GM23338 (cell line): ENCODE measurements around the gene KCNK5. TPM values are rescaled to one million over a fixed set of nuclear protein-coding genes. Genes with fewer than 3 reads are reported as not detected.

Experiments
- ATAC-seq: fragments of 200-7000 bp; cut with Tn5 transposase; 3 replicates; pipeline ENCODE4 v1.9.1; 2020
- DNase-seq: peaks from one replicate; pipeline ENCODE4 v3.0.0-alpha.2; 2015; ENCODE audit warnings: low spot score
- H2AFZ ChIP-seq: fragments of 200-600 bp; sonication (generic); 2 replicates; pipeline ENCODE4 v1.8.0; 2016; ENCODE audit warnings: antibody characterized with exemption, mild to moderate bottlenecking, moderate library complexity
- H3F3A ChIP-seq: fragments of 200-600 bp; sonication (generic); replicated peaks from 2 replicates; pipeline ENCODE4 v1.8.0; 2017; ENCODE audit warnings: antibody characterized with exemption, mixed run types, low read depth
- H3K27ac ChIP-seq: fragments of 200-600 bp; sonication (generic); 2 replicates; pipeline ENCODE4 v1.6.1; 2016; ENCODE audit warnings: low read depth
- H3K27me3 ChIP-seq: fragments of 200-600 bp; sonication (generic); 2 replicates; pipeline ENCODE4 v1.8.0; 2016; ENCODE audit warnings: mild to moderate bottlenecking, mixed run types, moderate library complexity; ENCODE audit not compliant: insufficient read depth
- H3K36me3 ChIP-seq: fragments of 200-600 bp; sonication (generic); 2 replicates; pipeline ENCODE4 v1.8.0; 2016; ENCODE audit warnings: mild to moderate bottlenecking; ENCODE audit not compliant: insufficient read depth
- H3K4me1 ChIP-seq: fragments of 200-600 bp; sonication (generic); 2 replicates; pipeline ENCODE4 v1.8.0; 2016; ENCODE audit warnings: mild to moderate bottlenecking, moderate library complexity; ENCODE audit not compliant: insufficient read depth
- H3K4me2 ChIP-seq: fragments of 200-600 bp; sonication (generic); 2 replicates; pipeline ENCODE4 v1.7.1; 2017; ENCODE audit warnings: mixed run types
- H3K4me3 ChIP-seq: fragments of 200-600 bp; sonication (generic); 2 replicates; pipeline ENCODE4 v1.6.1; 2016; ENCODE audit warnings: mixed run types
- H3K79me2 ChIP-seq: fragments of 200-600 bp; sonication (generic); replicated peaks from 2 replicates; pipeline ENCODE4 v1.8.0; 2017; ENCODE audit warnings: mild to moderate bottlenecking; ENCODE audit not compliant: insufficient read depth
- H3K9me2 ChIP-seq: fragments of 200-600 bp; sonication (generic); 2 replicates; pipeline ENCODE4 v1.8.0; 2017; ENCODE audit not compliant: insufficient read depth
- H4K20me1 ChIP-seq: fragments of 200-600 bp; sonication (generic); replicated peaks from 2 replicates; pipeline ENCODE4 v1.8.0; 2017; ENCODE audit warnings: mild to moderate bottlenecking; ENCODE audit not compliant: insufficient read depth
- H3K27ac Mint-ChIP-seq: 2 replicates; pipeline ENCODE4 v1.8.0; 2020; ENCODE audit warnings: inconsistent platforms, mild to moderate bottlenecking, moderate library complexity, mixed read lengths
- H3K27me3 Mint-ChIP-seq: 3 replicates; pipeline ENCODE4 v1.8.0; 2022; ENCODE audit warnings: low read depth, mild to moderate bottlenecking, moderate library complexity, mixed read lengths, inconsistent platforms; ENCODE audit not compliant: insufficient read depth, poor library complexity
- H3K36me3 Mint-ChIP-seq: 3 replicates; pipeline ENCODE4 v1.8.0; 2021; ENCODE audit warnings: low read depth, mild to moderate bottlenecking, inconsistent platforms, moderate library complexity, mixed read lengths
- H3K4me1 Mint-ChIP-seq: 3 replicates; pipeline ENCODE4 v1.8.0; 2020; ENCODE audit warnings: mild to moderate bottlenecking, inconsistent platforms, mixed read lengths
- H3K4me3 Mint-ChIP-seq: 3 replicates; pipeline ENCODE4 v1.8.0; 2021; ENCODE audit warnings: moderate library complexity, mild to moderate bottlenecking, inconsistent platforms, mixed read lengths
- H3K9me3 Mint-ChIP-seq: 3 replicates; pipeline ENCODE4 v1.8.0; 2020; ENCODE audit warnings: moderate library complexity, mild to moderate bottlenecking, inconsistent platforms, mixed read lengths
- CREB1 ChIP-seq: fragments of 250-450 bp; sonication (Bioruptor Pico); IDR thresholded peaks from 2 replicates; pipeline ENCODE4 v1.5.0; 2020; ENCODE audit warnings: low read depth, mild to moderate bottlenecking, moderate library complexity
- CTCF ChIP-seq, 2 experiments: fragments of 200-600 bp in 1 of 2; sonication (generic) in 1 of 2; conservative IDR thresholded peaks; 2 replicates each; pipeline versions ENCODE4 v1.5.1 to v1.6.1; 2016 to 2017; ENCODE audit warnings: antibody characterized with exemption in 2 of 2, low read depth in 2 of 2, mild to moderate bottlenecking in 2 of 2, moderate library complexity in 1 of 2
- JUNB ChIP-seq: IDR thresholded peaks from one replicate; pipeline ENCODE4 v1.6.1; 2016; ENCODE audit warnings: antibody characterized with exemption; ENCODE audit not compliant: unreplicated experiment
- NANOG ChIP-seq: IDR thresholded peaks from 2 replicates; pipeline ENCODE4 v1.6.1; 2016; ENCODE audit warnings: antibody characterized with exemption, borderline replicate concordance
- POLR2AphosphoS5 ChIP-seq: IDR thresholded peaks from 2 replicates; pipeline ENCODE4 v1.6.1; 2016; ENCODE audit warnings: antibody characterized with exemption, low read depth
- STAT1 ChIP-seq: IDR thresholded peaks from one replicate; pipeline ENCODE4 v1.6.1; 2016; ENCODE audit warnings: antibody characterized with exemption; ENCODE audit not compliant: unreplicated experiment
- ZNF114 ChIP-seq: fragments of 250-450 bp; sonication (Bioruptor Pico); IDR thresholded peaks from 2 replicates; pipeline ENCODE4 v1.5.0; 2020; ENCODE audit warnings: mild to moderate bottlenecking, moderate library complexity
- long read RNA-seq: library from polyadenylated mRNA; unstranded; transcript quantifications from one replicate; pipeline ENCODE4 v2.0.0, GENCODE V29; 2020; ENCODE audit not compliant: unreplicated experiment
- polyA plus RNA-seq: library from polyadenylated mRNA; unstranded; fragments of >200 nt; fragmentation: Nextera tagmentation; extraction: Ambion mirVana; gene quantifications from 2 replicates; pipeline ENCODE4 v1.2.1, GENCODE V29; 2016
- total RNA-seq: library from RNA; depleted of rRNA; stranded (reverse); fragments of >200 nt; shearing (Covaris generic); gene quantifications from 2 replicates; pipeline ENCODE4 v1.2.3, GENCODE V29; 2014; rRNA removed

The KCNK5 gene
- total RNA-seq (54.8 and 57.4 TPM in 2 replicates), polyA plus RNA-seq (9.5 and 9.7 TPM in 2 replicates)
- long read RNA-seq, transcript KCNK5-201 (5 exons, 3,756 nt): major isoform, 5 of 11 reads
- long read RNA-seq, partial matches to known transcripts: 4 of 11 reads
- long read RNA-seq, other reads (novel, unspliced or antisense): 2 of 11 reads

- Mint-ChIP-seq H3K4me1 (peaks cover 75% of the 10 kb centered on the region), H3K27ac (no peak within 1 kb of the TSS)
- peak; percentile 90 for ATAC-seq
Observed at GRCh38 chr6:39228992-39229767, at the start of gene KCNK5. Gene KCNK5, minus strand, starts transcription at chr6:39229475. Its CDS starts 364 bp downstream, at chr6:39229111.

GRCh38 chr6:39276379-39276995 lies 47.2 kb upstream of the KCNK5 start:
- no peak overlapping the region for H3K4me3 ChIP-seq
- ATAC-seq (no peak), DNase-seq (no peak)
- no peak overlapping the region for H3K4me2 ChIP-seq
- no peaks in the 10 kb centered on the region for H4K20me1 ChIP-seq
- H3K27ac ChIP-seq: no peak overlapping the region
- Mint-ChIP-seq H3K27me3 (peaks cover 9% of the 10 kb centered on the region), H3K4me3 (no peak overlapping the region), H3K4me1 (peaks cover 22% of the 10 kb centered on the region), H3K36me3 (no peaks in the 10 kb centered on the region), H3K9me3 (no peaks in the 10 kb centered on the region; the same call in 2 of the 3 replicates), H3K27ac (no peak overlapping the region)
- no peak overlapping the region for H2AFZ ChIP-seq
- no peaks in the 10 kb centered on the region for H3K27me3 ChIP-seq
- H3K9me2 ChIP-seq: no peaks in the 10 kb centered on the region; the same call in 1 of the 2 replicates
- H3K36me3 ChIP-seq: no peaks in the 10 kb centered on the region
- H3F3A ChIP-seq: no peaks in the 10 kb centered on the region
- H3K79me2 ChIP-seq: no peaks in the 10 kb centered on the region
- H3K4me1 ChIP-seq: peaks cover 27% of the 10 kb centered on the region
- TF ChIP-seq STAT1: no peak
- no peak for TF ChIP-seq JUNB
- no peak for TF ChIP-seq NANOG
- TF ChIP-seq ZNF114 (CRISPR knock-in tag): no peak
- no peak for TF ChIP-seq CREB1 (CRISPR knock-in tag)
- no peak for TF ChIP-seq CTCF (conservative IDR thresholded peaks at IDR 0.05; ENCODE audit: low read depth in 2 of 2)

More at GRCh38 chr6:39228992-39229767, at the start of gene KCNK5:
- Histone ChIP-seq H3K27ac (peak within 1 kb of the TSS; percentile 73; the same call in 1 of the 2 replicates), H3K79me2 (peaks cover 50% of the 10 kb centered on the region), H3F3A (peaks cover 16% of the 10 kb centered on the region), H3K27me3 (no peaks in the 10 kb centered on the region), H3K4me3 (peak within 1 kb of the TSS; percentile 93), H3K4me1 (peaks cover 79% of the 10 kb centered on the region), H2AFZ (peak within 1 kb of the TSS; percentile 67; the same call in 1 of the 2 replicates), H4K20me1 (peaks cover 36% of the 10 kb centered on the region), H3K9me2 (0 out of 2 replicates have a peak, but pooled peaks cover 4% of the 10 kb centered on the region), H3K36me3 (peaks cover 7% of the 10 kb centered on the region; the same call in 1 of the 2 replicates), H3K4me2 (peak within 1 kb of the TSS; percentile 98)
- no peaks in the 10 kb centered on the region for H3K9me3 Mint-ChIP-seq
- TF ChIP-seq CREB1 (CRISPR knock-in tag): peak; percentile 64
- TF ChIP-seq POLR2AphosphoS5: peak; percentile 95
- peak; percentile 76 to 86 for TF ChIP-seq CTCF (conservative IDR thresholded peaks at IDR 0.05; ENCODE audit: low read depth in 2 of 2)
- TF ChIP-seq NANOG: no peak
- H3K36me3 Mint-ChIP-seq: peaks cover 15% of the 10 kb centered on the region
- peak within 1 kb of the TSS; percentile 88 for H3K4me3 Mint-ChIP-seq
- DNase-seq: peak; percentile 95
- peaks cover 12% of the 10 kb centered on the region for H3K27me3 Mint-ChIP-seq
